Parathyroid adenoma (tissue), 2 donors: ENCODE data around the gene WWOX.
"Not testable (repeated sequence)": the region's sequence is repeated elsewhere in the genome, so short reads cannot be mapped to it uniquely, and the experiment has no call there.

Experiments used
- H2AFZ ChIP-seq: fragments of 300-600 bp; sonication (generic); one replicate; pipeline ENCODE4 v1.7.0; 2017; ENCODE audit warnings: antibody characterized with exemption, mild to moderate bottlenecking
- H3K27ac ChIP-seq: fragments of 300-600 bp; sonication (generic); one replicate; pipeline ENCODE4 v1.7.0; 2017
- H3K27me3 ChIP-seq: fragments of 300-600 bp; sonication (generic); one replicate; pipeline ENCODE4 v1.7.0; 2017; ENCODE audit warnings: low read length; ENCODE audit not compliant: control insufficient read depth, insufficient read depth
- H3K36me3 ChIP-seq: fragments of 300-600 bp; sonication (generic); one replicate; pipeline ENCODE4 v1.7.0; 2017; ENCODE audit warnings: low read length; ENCODE audit not compliant: control insufficient read depth, insufficient read depth
- H3K4me1 ChIP-seq: fragments of 300-600 bp; sonication (generic); one replicate; pipeline ENCODE4 v1.7.0; 2017; ENCODE audit warnings: control low read depth
- H3K4me2 ChIP-seq: fragments of 300-600 bp; sonication (generic); one replicate; pipeline ENCODE4 v1.7.0; 2017; ENCODE audit warnings: low read length
- H3K4me3 ChIP-seq: fragments of 300-600 bp; sonication (generic); one replicate; pipeline ENCODE4 v1.7.0; 2017; ENCODE audit warnings: low read depth, low read length
- H3K79me2 ChIP-seq: fragments of 300-600 bp; sonication (generic); one replicate; pipeline ENCODE4 v1.7.0; 2017; ENCODE audit warnings: control low read depth
- H3K9ac ChIP-seq: fragments of 300-600 bp; sonication (generic); one replicate; pipeline ENCODE4 v1.7.0; 2017; ENCODE audit warnings: mild to moderate bottlenecking
- H3K9me3 ChIP-seq: fragments of 300-600 bp; sonication (generic); one replicate; pipeline ENCODE4 v1.7.0; 2017; ENCODE audit warnings: low read length; ENCODE audit not compliant: control insufficient read depth
- CTCF ChIP-seq: fragments of 300-600 bp; sonication (generic); IDR thresholded peaks from one replicate; pipeline ENCODE4 v1.7.0; 2017; ENCODE audit warnings: antibody characterized with exemption, mild to moderate bottlenecking
- donor health status: primary hyperparathyroidism.

Gene WWOX

GRCh38 chr16:78690510-78690909 lies 591.1 kb downstream of the WWOX start:
- Histone ChIP-seq H3K27ac (no peak overlapping the region), H2AFZ (no peak overlapping the region), H3K79me2 (no peaks in the 10 kb centered on the region), H3K4me2 (no peak overlapping the region), H3K4me1 (peaks cover 8% of the 10 kb centered on the region), H3K4me3 (no peak overlapping the region), H3K9ac (no peak overlapping the region), H3K27me3 (no peaks in the 10 kb centered on the region), H3K36me3 (no peaks in the 10 kb centered on the region), H3K9me3 (no peaks in the 10 kb centered on the region)
- TF ChIP-seq CTCF: no peak

- H3K27ac ChIP-seq, H3K27me3 ChIP-seq, H3K4me2 ChIP-seq, H3K9ac ChIP-seq, H3K4me3 ChIP-seq, H2AFZ ChIP-seq, H3K36me3 ChIP-seq, H3K79me2 ChIP-seq, H3K9me3 ChIP-seq: not testable (repeated sequence)
- H3K4me1 ChIP-seq: peaks cover 12% of the 10 kb centered on the region
Measured at GRCh38 chr16:78691746-78692145, 592.3 kb downstream of the WWOX start.

- no peak for TF ChIP-seq CTCF
- H3K27ac ChIP-seq: no peak overlapping the region
- no peaks in the 10 kb centered on the region for H3K36me3 ChIP-seq
- no peak overlapping the region for H3K4me3 ChIP-seq
- H3K79me2 ChIP-seq: peaks cover 2% of the 10 kb centered on the region
- H3K4me1 ChIP-seq: peaks cover 12% of the 10 kb centered on the region
- no peak overlapping the region for H2AFZ ChIP-seq
- no peaks in the 10 kb centered on the region for H3K9me3 ChIP-seq
- H3K4me2 ChIP-seq: no peak overlapping the region
- no peaks in the 10 kb centered on the region for H3K27me3 ChIP-seq
- H3K9ac ChIP-seq: no peak overlapping the region
Measured at GRCh38 chr16:78693496-78693895, 594.0 kb downstream of the WWOX start.

GRCh38 chr16:78694414-78694813 lies 595.0 kb downstream of the WWOX start:
- TF ChIP-seq CTCF: no peak

GRCh38 chr16:78695391-78695790 lies 595.9 kb downstream of the WWOX start:
- peaks cover 7% of the 10 kb centered on the region for H3K4me1 ChIP-seq
- no peak overlapping the region for H3K9ac ChIP-seq
- no peaks in the 10 kb centered on the region for H3K9me3 ChIP-seq
- no peak overlapping the region for H3K27ac ChIP-seq
- TF ChIP-seq CTCF: no peak
- H3K36me3 ChIP-seq: no peaks in the 10 kb centered on the region
- no peak overlapping the region for H3K4me2 ChIP-seq
- H3K4me3 ChIP-seq: no peak overlapping the region
- peaks cover 2% of the 10 kb centered on the region for H3K79me2 ChIP-seq
- H3K27me3 ChIP-seq: no peaks in the 10 kb centered on the region
- H2AFZ ChIP-seq: no peak overlapping the region

More at GRCh38 chr16:78694414-78694813, 595.0 kb downstream of the WWOX start:
- Histone ChIP-seq H3K4me3 (no peak overlapping the region), H2AFZ (no peak overlapping the region), H3K79me2 (peaks cover 2% of the 10 kb centered on the region), H3K27ac (no peak overlapping the region), H3K27me3 (no peaks in the 10 kb centered on the region), H3K9ac (no peak overlapping the region), H3K9me3 (no peaks in the 10 kb centered on the region), H3K4me1 (peaks cover 7% of the 10 kb centered on the region), H3K36me3 (no peaks in the 10 kb centered on the region), H3K4me2 (no peak overlapping the region)
